A673 (cell line): Measurements from ENCODE around the gene C12orf56. TPM values are rescaled to one million over a fixed set of nuclear protein-coding genes. Genes with fewer than 3 reads are reported as not detected.

ENCODE experiments used
- BruUV-seq: library from RNA; stranded (reverse); fragments of 400-500 nt; replicated peaks from 2 replicates; lab custom pipeline; 2021; lab: Mats Ljungman, UMichigan
- CTCF ChIA-PET: fragments of 300-600 bp; sonication (Branson Sonifier 250); formaldehyde crosslinking; loops from one replicate; lab custom pipeline; 2022; ENCODE audit warnings: antibody characterized with exemption; lab: Charles Lee
- POLR2A ChIA-PET: fragments of 300-600 bp; sonication (Branson Sonifier 250); formaldehyde crosslinking; loops from one replicate; lab custom pipeline; 2022; ENCODE audit warnings: antibody characterized with exemption; ENCODE audit not compliant: low non-redundant PET; lab: Charles Lee
- DNase-seq: peaks from one replicate; pipeline ENCODE4 v3.0.0-alpha.2; 2015; ENCODE audit warnings: low spot score
- H3K27ac ChIP-seq: fragments of 200-600 bp; sonication (generic); 2 replicates; pipeline ENCODE4 v1.5.1; 2016; ENCODE audit warnings: mixed run types, low read depth, mild to moderate bottlenecking, mixed read lengths, antibody characterized with exemption, low read length; ENCODE audit not compliant: poor library complexity, severe bottlenecking
- H3K27me3 ChIP-seq: fragments of 200-600 bp; sonication (generic); replicated peaks from 2 replicates; pipeline ENCODE4 v1.6.1; 2017; ENCODE audit warnings: mixed run types, low read depth, mild to moderate bottlenecking, mixed read lengths, antibody characterized with exemption, low read length; ENCODE audit not compliant: insufficient read depth, poor library complexity
- H3K36me3 ChIP-seq: fragments of 200-600 bp; sonication (generic); 2 replicates; pipeline ENCODE4 v1.6.1; 2016; ENCODE audit warnings: mixed run types, mild to moderate bottlenecking, mixed read lengths, antibody characterized with exemption, low read length; ENCODE audit not compliant: insufficient read depth, poor library complexity, severe bottlenecking
- H3K4me1 ChIP-seq: fragments of 200-600 bp; sonication (generic); 2 replicates; pipeline ENCODE4 v1.6.1; 2017; ENCODE audit warnings: mixed run types, mild to moderate bottlenecking, mixed read lengths, antibody characterized with exemption, low read length; ENCODE audit not compliant: insufficient read depth, poor library complexity, severe bottlenecking
- H3K4me3 ChIP-seq: fragments of 200-600 bp; sonication (generic); 2 replicates; pipeline ENCODE4 v1.5.1; 2016; ENCODE audit warnings: low read depth, mixed run types, mild to moderate bottlenecking, mixed read lengths, low read length; ENCODE audit not compliant: poor library complexity, severe bottlenecking
- H3K9me3 ChIP-seq: fragments of 200-600 bp; sonication (generic); 2 replicates; pipeline ENCODE4 v1.6.1; 2016; ENCODE audit warnings: mixed run types, low read depth, mild to moderate bottlenecking, mixed read lengths, antibody characterized with exemption, low read length; ENCODE audit not compliant: poor library complexity, severe bottlenecking
- CTCF ChIP-seq: fragments of 300-800, 200-600 bp; sonication (generic); conservative IDR thresholded peaks from 2 replicates; pipeline ENCODE4 v1.5.1; 2017; ENCODE audit warnings: low read depth, mild to moderate bottlenecking, antibody characterized with exemption, low read length, moderate library complexity, mixed read lengths
- EZH2 ChIP-seq: fragments of 200-600 bp; sonication (generic); IDR thresholded peaks from 2 replicates; pipeline ENCODE4 v1.6.1; 2017; ENCODE audit warnings: borderline replicate concordance, low read depth, mild to moderate bottlenecking, mixed read lengths, antibody characterized with exemption, low read length; ENCODE audit not compliant: poor library complexity, severe bottlenecking
- intact Hi-C: fragments of 100-400 bp; cut with micrococcal nuclease; formaldehyde crosslinking; loops from one replicate; pipeline ENCODE4 v1.10.0; 2022; ENCODE audit not compliant: unreplicated experiment
- total RNA-seq: library from RNA; stranded (reverse); gene quantifications from 2 replicates; pipeline ENCODE4 v1.2.3, GENCODE V29; 2021

C12orf56 gene
- total RNA-seq, 1 experiment from 2014 or later, result not detected

GRCh38 chr12:64243809-64244208 lies 146.7 kb downstream of the C12orf56 start:
- Histone ChIP-seq H3K36me3 (no peaks in the 10 kb centered on the region), H3K27me3 (no peaks in the 10 kb centered on the region), H3K4me1 (no peaks in the 10 kb centered on the region), H3K9me3 (no peaks in the 10 kb centered on the region), H3K27ac (no peak overlapping the region), H3K4me3 (no peak overlapping the region)
- no peak for DNase-seq
- ChIA-PET POLR2A (no interaction called here), CTCF (interaction anchor here (0.7 kb wide), 1 partner anchor 144 kb away, joined by 5 read pairs; no protein-coding TSS in a partner anchor)
- TF ChIP-seq EZH2 (no peak), CTCF (no peak)
- intact Hi-C loops, result no loop called here
- no TSS peak for BruUV-seq

GRCh38 chr12:64240781-64241180 lies 149.8 kb downstream of the C12orf56 start:
- Histone ChIP-seq H3K4me1 (no peaks in the 10 kb centered on the region), H3K36me3 (no peaks in the 10 kb centered on the region), H3K4me3 (no peak overlapping the region), H3K9me3 (no peaks in the 10 kb centered on the region), H3K27ac (no peak overlapping the region), H3K27me3 (no peaks in the 10 kb centered on the region)
- TF ChIP-seq CTCF (no peak), EZH2 (no peak)
- DNase-seq, result no peak
- BruUV-seq, result no TSS peak
- intact Hi-C loops, result no loop called here
- ChIA-PET POLR2A (no interaction called here), CTCF (no interaction called here)

GRCh38 chr12:64237382-64237781 lies 153.2 kb downstream of the C12orf56 start:
- TF ChIP-seq EZH2 (no peak), CTCF (no peak)
- no peak for DNase-seq
- intact Hi-C loops, result no loop called here
- Histone ChIP-seq H3K36me3 (no peaks in the 10 kb centered on the region), H3K9me3 (no peaks in the 10 kb centered on the region), H3K4me1 (no peaks in the 10 kb centered on the region), H3K27me3 (no peaks in the 10 kb centered on the region), H3K4me3 (no peak overlapping the region), H3K27ac (no peak overlapping the region)
- BruUV-seq, result no TSS peak
- ChIA-PET POLR2A (no interaction called here), CTCF (no interaction called here)
